OCI-LY3 (cell line): ENCODE measurements around the gene BABAM2.

ENCODE experiments used
- EZH2phosphoT487 ChIP-seq: fragments of 200-600 bp; shearing (Covaris generic); IDR thresholded peaks from 2 replicates; pipeline ENCODE4 v1.6.1; 2018; ENCODE audit warnings: antibody characterized with exemption, mixed run types, low read depth
- TF ChIP-seq, protein P1 (sequence below): fragments of 200-600, 300-600 bp; sonication (generic); IDR thresholded peaks from 2 replicates; pipeline ENCODE4 v1.5.1; 2014; ENCODE audit warnings: antibody characterized with exemption, low read length, low read depth

DNA sequence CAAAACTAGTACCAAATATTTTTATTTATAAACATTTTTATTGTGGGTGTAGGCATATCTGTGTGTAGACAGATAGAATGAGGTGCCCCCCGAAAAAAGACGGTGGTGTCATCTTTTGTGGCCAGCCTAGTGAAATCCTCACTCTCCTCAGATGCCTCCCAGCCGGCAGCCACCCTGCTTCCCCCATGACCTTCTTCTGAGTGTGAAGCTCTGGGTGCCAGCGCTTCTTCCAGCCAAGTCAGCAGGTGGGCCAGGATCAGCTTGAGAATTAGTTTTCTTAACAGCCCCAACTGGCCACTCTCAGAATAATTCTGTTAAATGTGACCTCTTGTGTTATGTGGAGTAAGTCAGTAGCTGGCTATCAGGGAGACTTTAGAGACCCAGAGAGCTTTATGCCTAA lies 272.5 kb downstream of the BABAM2 start:
- TF ChIP-seq, protein P1, sequence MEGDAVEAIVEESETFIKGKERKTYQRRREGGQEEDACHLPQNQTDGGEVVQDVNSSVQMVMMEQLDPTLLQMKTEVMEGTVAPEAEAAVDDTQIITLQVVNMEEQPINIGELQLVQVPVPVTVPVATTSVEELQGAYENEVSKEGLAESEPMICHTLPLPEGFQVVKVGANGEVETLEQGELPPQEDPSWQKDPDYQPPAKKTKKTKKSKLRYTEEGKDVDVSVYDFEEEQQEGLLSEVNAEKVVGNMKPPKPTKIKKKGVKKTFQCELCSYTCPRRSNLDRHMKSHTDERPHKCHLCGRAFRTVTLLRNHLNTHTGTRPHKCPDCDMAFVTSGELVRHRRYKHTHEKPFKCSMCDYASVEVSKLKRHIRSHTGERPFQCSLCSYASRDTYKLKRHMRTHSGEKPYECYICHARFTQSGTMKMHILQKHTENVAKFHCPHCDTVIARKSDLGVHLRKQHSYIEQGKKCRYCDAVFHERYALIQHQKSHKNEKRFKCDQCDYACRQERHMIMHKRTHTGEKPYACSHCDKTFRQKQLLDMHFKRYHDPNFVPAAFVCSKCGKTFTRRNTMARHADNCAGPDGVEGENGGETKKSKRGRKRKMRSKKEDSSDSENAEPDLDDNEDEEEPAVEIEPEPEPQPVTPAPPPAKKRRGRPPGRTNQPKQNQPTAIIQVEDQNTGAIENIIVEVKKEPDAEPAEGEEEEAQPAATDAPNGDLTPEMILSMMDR: no peak
- TF ChIP-seq EZH2phosphoT487: no peak
